ENCODE measurements around the gene HACL1.

HACL1 gene

DNA sequence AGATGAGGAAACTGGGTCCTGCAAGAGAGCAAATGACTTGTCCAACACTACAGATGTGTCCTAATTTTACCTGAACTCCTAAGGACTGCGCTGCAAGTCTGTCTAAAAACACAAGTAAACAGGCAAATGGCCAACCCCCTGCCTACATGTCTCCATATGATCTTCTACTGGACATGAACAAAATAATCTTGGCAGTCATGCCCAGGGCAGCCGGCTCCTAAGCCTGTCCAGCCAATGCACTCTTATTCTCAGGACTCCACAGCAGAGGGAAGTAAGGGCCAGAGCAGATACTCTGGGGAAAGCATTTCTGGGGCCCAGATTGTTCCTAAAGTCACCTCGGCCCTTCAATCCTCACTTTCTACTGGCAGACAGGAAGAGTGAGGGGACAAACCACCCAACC is 90.2 kb downstream of the HACL1 start:
- DNase-seq (ENCODE audit: low read depth): no peak
- H3K4me3 ChIP-seq (ENCODE audit: low read length): no peak overlapping the region
- TF ChIP-seq, protein P1, sequence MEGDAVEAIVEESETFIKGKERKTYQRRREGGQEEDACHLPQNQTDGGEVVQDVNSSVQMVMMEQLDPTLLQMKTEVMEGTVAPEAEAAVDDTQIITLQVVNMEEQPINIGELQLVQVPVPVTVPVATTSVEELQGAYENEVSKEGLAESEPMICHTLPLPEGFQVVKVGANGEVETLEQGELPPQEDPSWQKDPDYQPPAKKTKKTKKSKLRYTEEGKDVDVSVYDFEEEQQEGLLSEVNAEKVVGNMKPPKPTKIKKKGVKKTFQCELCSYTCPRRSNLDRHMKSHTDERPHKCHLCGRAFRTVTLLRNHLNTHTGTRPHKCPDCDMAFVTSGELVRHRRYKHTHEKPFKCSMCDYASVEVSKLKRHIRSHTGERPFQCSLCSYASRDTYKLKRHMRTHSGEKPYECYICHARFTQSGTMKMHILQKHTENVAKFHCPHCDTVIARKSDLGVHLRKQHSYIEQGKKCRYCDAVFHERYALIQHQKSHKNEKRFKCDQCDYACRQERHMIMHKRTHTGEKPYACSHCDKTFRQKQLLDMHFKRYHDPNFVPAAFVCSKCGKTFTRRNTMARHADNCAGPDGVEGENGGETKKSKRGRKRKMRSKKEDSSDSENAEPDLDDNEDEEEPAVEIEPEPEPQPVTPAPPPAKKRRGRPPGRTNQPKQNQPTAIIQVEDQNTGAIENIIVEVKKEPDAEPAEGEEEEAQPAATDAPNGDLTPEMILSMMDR (IDR thresholded peaks at IDR 0.05; ENCODE audit: insufficient read depth, low read depth, low read length, missing control alignments): no peak

All from epithelial cell of esophagus (primary cell).